Activated CD4-positive, alpha-beta T cell treated with anti-CD3 and anti-CD28 coated beads, Interleukin-2, amount 10 ng/mL, durations not matched to agents 7 days and 5 days (primary cell): ENCODE measurements around the gene DGKD. TPM values are rescaled to one million over a fixed set of nuclear protein-coding genes. Genes with fewer than 3 reads are reported as not detected.
"Not testable (repeated sequence)": the region's sequence is repeated elsewhere in the genome, so short reads cannot be mapped to it uniquely, and the experiment has no call there.

Experiments used
- CTCF ChIA-PET: fragments of 350-600 bp; sonication (Branson Sonifier 250); formaldehyde crosslinking; loops from one replicate; lab custom pipeline; 2021; ENCODE audit warnings: antibody characterized with exemption; lab: Charles Lee
- POLR2A ChIA-PET: fragments of 350-600 bp; sonication (Branson Sonifier 250); formaldehyde crosslinking; loops from one replicate; lab custom pipeline; 2021; ENCODE audit warnings: antibody characterized with exemption; lab: Charles Lee
- DNase-seq: peaks from one replicate; pipeline ENCODE4 v3.0.0-alpha.2; 2020
- H3K27ac Mint-ChIP-seq: one replicate; pipeline ENCODE4 v1.8.0; 2021; ENCODE audit warnings: mild to moderate bottlenecking, moderate library complexity, mixed read lengths
- H3K27me3 Mint-ChIP-seq: one replicate; pipeline ENCODE4 v1.8.0; 2021; ENCODE audit warnings: mixed read lengths
- H3K36me3 Mint-ChIP-seq: one replicate; pipeline ENCODE4 v1.8.0; 2021; ENCODE audit warnings: low read depth, mixed read lengths
- H3K4me1 Mint-ChIP-seq: one replicate; pipeline ENCODE4 v1.8.0; 2021; ENCODE audit warnings: mixed read lengths
- H3K4me3 Mint-ChIP-seq: one replicate; pipeline ENCODE4 v1.8.0; 2021; ENCODE audit warnings: mild to moderate bottlenecking, moderate library complexity, mixed read lengths
- H3K9me3 Mint-ChIP-seq: one replicate; pipeline ENCODE4 v1.8.0; 2021; ENCODE audit warnings: mixed read lengths
- total RNA-seq, 2 experiments: library from RNA; stranded (reverse); gene quantifications; one replicate each; pipeline ENCODE4 v1.2.3, GENCODE V29; 2021

The DGKD gene
- total RNA-seq, 2 experiments from 2014 or later = 84.1 to 97.5 TPM

GRCh38 chr2:233368756-233369155 lies 14.5 kb downstream of the DGKD start:
- Mint-ChIP-seq H3K4me1 (peaks cover 21% of the 10 kb centered on the region), H3K36me3 (peaks cover 33% of the 10 kb centered on the region), H3K27ac (no peak overlapping the region), H3K4me3 (no peak overlapping the region), H3K9me3 (peaks cover under 1% of the 10 kb centered on the region), H3K27me3 (no peaks in the 10 kb centered on the region)
- ChIA-PET POLR2A (no interaction called here), CTCF (no interaction called here)
- DNase-seq = no peak

DNA sequence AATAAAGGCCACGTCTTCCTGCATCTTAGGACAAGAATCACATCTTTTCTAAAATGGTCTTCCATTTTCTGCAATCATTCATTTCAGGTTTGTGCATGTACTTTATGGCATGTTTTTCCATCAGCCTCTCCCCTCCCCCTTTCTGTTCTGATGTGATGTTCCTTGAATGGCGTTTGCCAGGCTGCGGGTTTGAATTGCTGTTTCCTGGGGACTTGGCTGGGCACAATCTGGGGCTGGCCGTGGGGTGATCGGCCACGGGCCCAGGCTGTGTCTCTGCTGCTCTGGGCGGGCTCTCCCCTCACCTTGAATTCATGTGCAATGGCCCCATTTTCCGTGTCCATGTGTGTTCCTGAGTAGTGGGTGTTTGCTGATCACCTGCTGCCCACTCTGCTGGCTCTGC lies 15.2 kb downstream of the DGKD start:
- DNase-seq = no peak
- Mint-ChIP-seq H3K27ac (no peak overlapping the region), H3K9me3 (no peaks in the 10 kb centered on the region), H3K36me3 (peaks cover 27% of the 10 kb centered on the region), H3K27me3 (no peaks in the 10 kb centered on the region), H3K4me1 (peaks cover 20% of the 10 kb centered on the region), H3K4me3 (no peak overlapping the region)
- ChIA-PET CTCF (no interaction called here), POLR2A (no interaction called here)

GRCh38 chr2:233369897-233370685 lies 15.8 kb downstream of the DGKD start:
- Mint-ChIP-seq H3K4me3 (no peak overlapping the region), H3K27ac (no peak overlapping the region), H3K9me3 (no peaks in the 10 kb centered on the region), H3K36me3 (peaks cover 23% of the 10 kb centered on the region), H3K27me3 (no peaks in the 10 kb centered on the region), H3K4me1 (peaks cover 19% of the 10 kb centered on the region)
- CTCF ChIA-PET = interaction anchor here (3.9 kb wide), 1 partner anchor 13 kb away, joined by 13 read pairs; no protein-coding TSS in a partner anchor
- no peak for DNase-seq
- POLR2A ChIA-PET = no interaction called here

DNA sequence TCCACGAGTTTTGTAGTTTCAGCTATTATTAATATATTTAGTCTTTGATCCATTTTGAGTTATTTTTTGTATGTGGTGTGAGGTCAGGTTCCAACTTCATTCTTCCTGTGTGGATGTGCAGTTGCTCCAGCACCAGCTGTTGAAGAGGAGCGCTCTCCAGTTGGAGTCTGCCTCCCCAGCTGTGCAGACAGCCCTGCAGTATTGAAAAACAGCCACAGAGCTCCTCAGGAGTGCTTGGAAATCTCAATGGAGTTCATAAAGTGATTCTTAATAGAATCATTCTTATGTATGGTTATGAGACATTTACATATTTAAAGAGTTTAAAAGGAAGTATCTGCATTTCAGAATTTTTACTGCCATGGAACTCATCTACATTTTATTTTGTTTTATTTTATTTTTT lies 17.3 kb downstream of the DGKD start:
- Mint-ChIP-seq H3K27me3 (no peaks in the 10 kb centered on the region), H3K9me3 (no peaks in the 10 kb centered on the region), H3K27ac (no peak overlapping the region), H3K36me3 (peaks cover 25% of the 10 kb centered on the region), H3K4me1 (peaks cover 18% of the 10 kb centered on the region), H3K4me3 (no peak overlapping the region)
- ChIA-PET CTCF (interaction anchor here (3.9 kb wide), 1 partner anchor 15 kb away, joined by 13 read pairs; no protein-coding TSS in a partner anchor), POLR2A (no interaction called here)
- no peak for DNase-seq

DNA sequence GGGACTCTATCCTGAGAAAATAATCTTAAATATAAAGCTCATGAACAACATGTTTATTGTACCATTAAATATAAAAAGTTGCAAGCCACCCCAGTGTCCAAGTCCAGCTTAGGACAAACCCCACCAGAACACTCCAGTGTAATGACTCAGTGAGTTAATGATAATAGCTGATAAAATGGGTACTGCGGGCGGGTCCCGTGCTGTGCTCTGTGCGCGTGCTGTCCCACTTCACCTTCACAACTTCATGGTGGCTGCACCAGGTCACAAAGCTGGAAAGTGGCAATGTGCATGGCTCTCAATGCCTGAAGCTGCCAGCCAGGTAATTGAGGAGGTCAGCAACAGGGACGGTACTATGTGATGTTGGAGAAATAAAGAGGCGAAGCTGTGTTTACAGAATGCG lies 18.6 kb downstream of the DGKD start:
- Mint-ChIP-seq H3K4me1 (peaks cover 20% of the 10 kb centered on the region), H3K9me3 (peaks cover 2% of the 10 kb centered on the region), H3K27me3 (no peaks in the 10 kb centered on the region), H3K4me3 (no peak overlapping the region), H3K36me3 (peaks cover 33% of the 10 kb centered on the region), H3K27ac (no peak overlapping the region)
- ChIA-PET CTCF (interaction anchor here (0.8 to 3.9 kb wide), 3 partner anchors 9 to 19 kb away, joined by 3 to 13 read pairs (median 5); no protein-coding TSS in a partner anchor), POLR2A (no interaction called here)
- no peak for DNase-seq

- H3K9me3 Mint-ChIP-seq = peaks cover 2% of the 10 kb centered on the region
- peaks cover 20% of the 10 kb centered on the region for H3K4me1 Mint-ChIP-seq
- ChIA-PET CTCF (interaction anchor here (0.8 to 3.9 kb wide), 4 partner anchors 8 to 30 kb away, joined by 3 to 13 read pairs (median 4); no protein-coding TSS in a partner anchor), POLR2A (no interaction called here)
- peaks cover 32% of the 10 kb centered on the region for H3K36me3 Mint-ChIP-seq
- H3K27ac Mint-ChIP-seq = no peak overlapping the region
- H3K4me3 Mint-ChIP-seq = no peak overlapping the region
- no peaks in the 10 kb centered on the region for H3K27me3 Mint-ChIP-seq
- DNase-seq = no peak
Measured at GRCh38 chr2:233373316-233373715, 19.0 kb downstream of the DGKD start.

DNA sequence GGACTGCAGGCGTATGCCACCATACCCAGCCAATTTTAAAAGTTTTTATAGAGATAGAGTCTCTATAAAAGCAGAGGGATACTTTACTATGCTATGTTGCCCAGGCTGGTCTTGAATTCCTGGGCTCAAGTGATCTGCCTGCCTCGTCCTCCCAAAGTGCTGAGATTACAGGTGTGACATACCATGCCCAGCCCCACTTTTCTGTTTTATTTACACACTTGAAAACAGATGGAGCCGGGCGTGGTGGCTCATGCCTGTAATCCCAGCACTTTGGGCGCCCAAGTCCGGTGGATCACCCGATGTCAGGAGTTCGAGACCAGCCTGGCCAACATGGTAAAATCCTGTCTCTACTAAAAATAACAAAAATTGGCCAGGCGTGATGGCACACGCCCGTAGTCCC lies 20.5 kb downstream of the DGKD start:
- H3K27me3 Mint-ChIP-seq, H3K9me3 Mint-ChIP-seq, POLR2A ChIA-PET, DNase-seq, H3K4me3 Mint-ChIP-seq, H3K27ac Mint-ChIP-seq: not testable (repeated sequence)
- CTCF ChIA-PET = interaction anchor here (2.3 kb wide), 1 partner anchor 10 kb away, joined by 5 read pairs; no protein-coding TSS in a partner anchor
- Mint-ChIP-seq H3K4me1 (peaks cover 19% of the 10 kb centered on the region), H3K36me3 (peaks cover 27% of the 10 kb centered on the region)

GRCh38 chr2:233375490-233376314 lies 21.4 kb downstream of the DGKD start:
- ChIA-PET CTCF (interaction anchor here (0.7 to 2.3 kb wide), 3 partner anchors 9 to 537 kb away, joined by 3 to 5 read pairs (median 3); no protein-coding TSS in a partner anchor), POLR2A (interaction anchor here (0.7 kb wide), 1 partner anchor 318 kb away, joined by 4 read pairs; no protein-coding TSS in a partner anchor)
- Mint-ChIP-seq H3K36me3 (peaks cover 28% of the 10 kb centered on the region), H3K27me3 (no peaks in the 10 kb centered on the region), H3K4me3 (no peak overlapping the region), H3K4me1 (peaks cover 23% of the 10 kb centered on the region), H3K27ac (no peak overlapping the region), H3K9me3 (peaks cover 2% of the 10 kb centered on the region)
- no peak for DNase-seq

GRCh38 chr2:233379034-233379433 lies 24.7 kb downstream of the DGKD start:
- CTCF ChIA-PET = interaction anchor here (2.0 kb wide), 1 partner anchor 15 kb away, joined by 7 read pairs; no protein-coding TSS in a partner anchor
- POLR2A ChIA-PET = no interaction called here
- no peak overlapping the region for H3K27ac Mint-ChIP-seq
- peaks cover 2% of the 10 kb centered on the region for H3K9me3 Mint-ChIP-seq
- H3K4me1 Mint-ChIP-seq = peaks cover 43% of the 10 kb centered on the region
- DNase-seq = no peak
- no peak overlapping the region for H3K4me3 Mint-ChIP-seq
- H3K36me3 Mint-ChIP-seq = peaks cover 31% of the 10 kb centered on the region
- H3K27me3 Mint-ChIP-seq = no peaks in the 10 kb centered on the region

GRCh38 chr2:233379441-233379840 lies 25.1 kb downstream of the DGKD start:
- POLR2A ChIA-PET = no interaction called here
- H3K4me1 Mint-ChIP-seq = peaks cover 48% of the 10 kb centered on the region
- H3K9me3 Mint-ChIP-seq = peaks cover 2% of the 10 kb centered on the region
- peaks cover 34% of the 10 kb centered on the region for H3K36me3 Mint-ChIP-seq
- DNase-seq = no peak
- CTCF ChIA-PET = interaction anchor here (1.6 to 2.0 kb wide), 2 partner anchors 15 to 17 kb away, joined by 3 to 7 read pairs; no protein-coding TSS in a partner anchor
- no peak overlapping the region for H3K27ac Mint-ChIP-seq
- H3K27me3 Mint-ChIP-seq = no peaks in the 10 kb centered on the region
- no peak overlapping the region for H3K4me3 Mint-ChIP-seq

GRCh38 chr2:233380132-233380895 lies 26.0 kb downstream of the DGKD start:
- ChIA-PET CTCF (interaction anchor here (1.0 to 2.0 kb wide), 3 partner anchors 16 to 22 kb away, joined by 3 to 7 read pairs (median 3); no protein-coding TSS in a partner anchor), POLR2A (no interaction called here)
- Mint-ChIP-seq H3K9me3 (peaks cover 2% of the 10 kb centered on the region), H3K27ac (peak overlapping the region; percentile 16), H3K4me3 (no peak overlapping the region), H3K27me3 (no peaks in the 10 kb centered on the region), H3K36me3 (peaks cover 37% of the 10 kb centered on the region), H3K4me1 (peaks cover 56% of the 10 kb centered on the region)
- DNase-seq = no peak
